MM.1S (cell line): ENCODE measurements around the gene DENND1A.
"Not testable (repeated sequence)": the region's sequence is repeated elsewhere in the genome, so short reads cannot be mapped to it uniquely, and the experiment has no call there.

Experiments used
- DNase-seq: peaks from one replicate; pipeline ENCODE4 v3.0.0-alpha.2; 2015
- H2AFZ ChIP-seq: fragments of 300-600 bp; sonication (generic); 2 replicates; pipeline ENCODE4 v1.6.0; 2016; ENCODE audit warnings: antibody characterized with exemption, low read length
- H3F3A ChIP-seq: fragments of 300-600 bp; sonication (generic); 2 replicates; pipeline ENCODE4 v1.6.1; 2016; ENCODE audit warnings: mild to moderate bottlenecking, antibody characterized with exemption, low read length, moderate library complexity, mixed read lengths; ENCODE audit not compliant: insufficient read depth
- H3K27ac ChIP-seq: fragments of 300-600 bp; sonication (generic); 2 replicates; pipeline ENCODE4 v1.5.1; 2016; ENCODE audit warnings: mild to moderate bottlenecking, low read length
- H3K27me3 ChIP-seq: fragments of 300-600 bp; sonication (generic); replicated peaks from 2 replicates; pipeline ENCODE4 v1.6.0; 2016; ENCODE audit warnings: low read length; ENCODE audit not compliant: insufficient read depth
- H3K36me3 ChIP-seq: fragments of 300-600 bp; sonication (generic); replicated peaks from 2 replicates; pipeline ENCODE4 v1.6.1; 2016; ENCODE audit warnings: mild to moderate bottlenecking, low read length, mixed read lengths; ENCODE audit not compliant: insufficient read depth
- H3K4me1 ChIP-seq: fragments of 300-600 bp; sonication (generic); 2 replicates; pipeline ENCODE4 v1.6.1; 2016; ENCODE audit warnings: low read length, mixed read lengths
- H3K4me2 ChIP-seq: fragments of 300-600 bp; sonication (generic); 2 replicates; pipeline ENCODE4 v1.6.0; 2016; ENCODE audit warnings: low read depth, low read length
- H3K4me3 ChIP-seq: fragments of 300-600 bp; sonication (generic); 2 replicates; pipeline ENCODE4 v1.5.1; 2016; ENCODE audit warnings: low read length, mixed read lengths
- H3K79me2 ChIP-seq: fragments of 300-600 bp; sonication (generic); 2 replicates; pipeline ENCODE4 v1.6.1; 2016; ENCODE audit warnings: mixed run types, low read length, mixed read lengths
- H3K9ac ChIP-seq: fragments of 300-600 bp; sonication (generic); 2 replicates; pipeline ENCODE4 v1.6.1; 2016; ENCODE audit warnings: low read length, mixed read lengths
- H3K9me2 ChIP-seq: fragments of 300-600 bp; sonication (generic); replicated peaks from 2 replicates; pipeline ENCODE4 v1.6.1; 2016; ENCODE audit warnings: mild to moderate bottlenecking, low read length, mixed read lengths; ENCODE audit not compliant: insufficient read depth
- H3K9me3 ChIP-seq: fragments of 300-600 bp; sonication (generic); replicated peaks from 2 replicates; pipeline ENCODE4 v1.6.1; 2016; ENCODE audit warnings: mild to moderate bottlenecking, low read length, mixed read lengths; ENCODE audit not compliant: insufficient read depth
- H4K20me1 ChIP-seq: fragments of 300-600 bp; sonication (generic); 2 replicates; pipeline ENCODE4 v1.6.1; 2016; ENCODE audit warnings: mild to moderate bottlenecking, low read length, moderate library complexity, mixed read lengths; ENCODE audit not compliant: insufficient read depth
- CTCF ChIP-seq: fragments of 300-600 bp; sonication (generic); IDR thresholded peaks from 2 replicates; pipeline ENCODE4 v1.5.1; 2016; ENCODE audit warnings: antibody characterized with exemption, low read length, mixed read lengths
- EZH2 ChIP-seq: fragments of 300-600 bp; sonication (generic); optimal IDR thresholded peaks from 2 replicates; pipeline ENCODE3; 2017; ENCODE audit warnings: low read depth, mild to moderate bottlenecking, antibody characterized with exemption, low read length, mixed read lengths
- EZH2phosphoT487 ChIP-seq: fragments of 300-600 bp; sonication (generic); IDR thresholded peaks from 2 replicates; pipeline ENCODE4 v1.6.1; 2018; ENCODE audit warnings: antibody characterized with exemption, low read length

DENND1A gene

GRCh38 chr9:123929870-123930831 is at the start of gene DENND1A:
Gene DENND1A (minus strand): TSS chr9:123930126. CDS start chr9:123929905, 221 bp downstream.
- H3K9ac ChIP-seq = peak within 1 kb of the TSS; percentile 57
- H3F3A ChIP-seq = peaks cover 18% of the 10 kb centered on the region
- no peaks in the 10 kb centered on the region; the same call in 1 of the 2 replicates for H4K20me1 ChIP-seq
- DNase-seq = peak; percentile 92
- no peaks in the 10 kb centered on the region for H3K9me2 ChIP-seq
- H3K4me1 ChIP-seq = peaks cover 24% of the 10 kb centered on the region
- TF ChIP-seq EZH2phosphoT487 (no peak), EZH2 (no peak), CTCF (no peak)
- H3K27ac ChIP-seq = peak within 1 kb of the TSS; percentile 8; the same call in 1 of the 2 replicates
- H3K9me3 ChIP-seq = no peaks in the 10 kb centered on the region
- no peaks in the 10 kb centered on the region for H3K36me3 ChIP-seq
- H2AFZ ChIP-seq = peak within 1 kb of the TSS; percentile 96
- H3K27me3 ChIP-seq = no peaks in the 10 kb centered on the region; the same call in 1 of the 2 replicates
- H3K79me2 ChIP-seq = peaks cover 38% of the 10 kb centered on the region
- peak within 1 kb of the TSS; percentile 71 for H3K4me3 ChIP-seq
- peak within 1 kb of the TSS; percentile 81 for H3K4me2 ChIP-seq

GRCh38 chr9:123978981-123979380 is 49.1 kb upstream of the DENND1A start:
- no peaks in the 10 kb centered on the region for H3K79me2 ChIP-seq
- H3F3A ChIP-seq = no peaks in the 10 kb centered on the region
- H3K9me2 ChIP-seq = no peaks in the 10 kb centered on the region
- no peak for DNase-seq
- no peak for TF ChIP-seq EZH2phosphoT487
- TF ChIP-seq EZH2 = no peak
- TF ChIP-seq CTCF = no peak
- H3K9me3 ChIP-seq = no peaks in the 10 kb centered on the region
- H3K4me3 ChIP-seq = no peak overlapping the region
- no peak overlapping the region for H3K9ac ChIP-seq
- no peaks in the 10 kb centered on the region for H4K20me1 ChIP-seq
- no peaks in the 10 kb centered on the region for H3K4me1 ChIP-seq
- H3K27ac ChIP-seq = no peak overlapping the region
- no peak overlapping the region for H2AFZ ChIP-seq
- H3K27me3 ChIP-seq = no peaks in the 10 kb centered on the region
- no peak overlapping the region for H3K4me2 ChIP-seq
- H3K36me3 ChIP-seq = no peaks in the 10 kb centered on the region

GRCh38 chr9:123976579-123976978 is 46.7 kb upstream of the DENND1A start:
- H3F3A ChIP-seq, H3K4me3 ChIP-seq, H3K36me3 ChIP-seq, H3K27ac ChIP-seq, H3K4me1 ChIP-seq, H3K9me2 ChIP-seq, DNase-seq, H3K4me2 ChIP-seq, H2AFZ ChIP-seq, H3K27me3 ChIP-seq, H3K79me2 ChIP-seq, H4K20me1 ChIP-seq, H3K9me3 ChIP-seq, H3K9ac ChIP-seq: not testable (repeated sequence)

- H2AFZ ChIP-seq = no peak overlapping the region
- no peaks in the 10 kb centered on the region for H3K36me3 ChIP-seq
- H3K4me3 ChIP-seq = no peak overlapping the region
- no peaks in the 10 kb centered on the region for H3K4me1 ChIP-seq
- no peak overlapping the region for H3K4me2 ChIP-seq
- no peaks in the 10 kb centered on the region for H3K27me3 ChIP-seq
- TF ChIP-seq EZH2phosphoT487 = no peak
- no peak for TF ChIP-seq CTCF
- TF ChIP-seq EZH2 = no peak
- no peaks in the 10 kb centered on the region for H4K20me1 ChIP-seq
- H3K9me3 ChIP-seq = no peaks in the 10 kb centered on the region
- DNase-seq = no peak
- H3K9ac ChIP-seq = no peak overlapping the region
- H3K79me2 ChIP-seq = no peaks in the 10 kb centered on the region
- H3K9me2 ChIP-seq = no peaks in the 10 kb centered on the region
- no peak overlapping the region for H3K27ac ChIP-seq
- H3F3A ChIP-seq = no peaks in the 10 kb centered on the region
Measured at GRCh38 chr9:123975871-123976270, 45.9 kb upstream of the DENND1A start.
